K562 treated with DMSO at 1 percent for 24 hours (cell line): ENCODE results near the gene RCN1. TPM values are rescaled to one million over a fixed set of nuclear protein-coding genes. Genes with fewer than 3 reads are reported as not detected.

ENCODE experiments used
- total RNA-seq: library from RNA; unstranded; fragments of 300-600 nt; gene quantifications from 2 replicates; pipeline ENCODE4 v1.2.3, GENCODE V29; 2022; ENCODE audit warnings: low read depth; ENCODE audit not compliant: insufficient read depth

Gene RCN1
- 17.3 and 17.6 TPM in 2 replicates for total RNA-seq

DNA sequence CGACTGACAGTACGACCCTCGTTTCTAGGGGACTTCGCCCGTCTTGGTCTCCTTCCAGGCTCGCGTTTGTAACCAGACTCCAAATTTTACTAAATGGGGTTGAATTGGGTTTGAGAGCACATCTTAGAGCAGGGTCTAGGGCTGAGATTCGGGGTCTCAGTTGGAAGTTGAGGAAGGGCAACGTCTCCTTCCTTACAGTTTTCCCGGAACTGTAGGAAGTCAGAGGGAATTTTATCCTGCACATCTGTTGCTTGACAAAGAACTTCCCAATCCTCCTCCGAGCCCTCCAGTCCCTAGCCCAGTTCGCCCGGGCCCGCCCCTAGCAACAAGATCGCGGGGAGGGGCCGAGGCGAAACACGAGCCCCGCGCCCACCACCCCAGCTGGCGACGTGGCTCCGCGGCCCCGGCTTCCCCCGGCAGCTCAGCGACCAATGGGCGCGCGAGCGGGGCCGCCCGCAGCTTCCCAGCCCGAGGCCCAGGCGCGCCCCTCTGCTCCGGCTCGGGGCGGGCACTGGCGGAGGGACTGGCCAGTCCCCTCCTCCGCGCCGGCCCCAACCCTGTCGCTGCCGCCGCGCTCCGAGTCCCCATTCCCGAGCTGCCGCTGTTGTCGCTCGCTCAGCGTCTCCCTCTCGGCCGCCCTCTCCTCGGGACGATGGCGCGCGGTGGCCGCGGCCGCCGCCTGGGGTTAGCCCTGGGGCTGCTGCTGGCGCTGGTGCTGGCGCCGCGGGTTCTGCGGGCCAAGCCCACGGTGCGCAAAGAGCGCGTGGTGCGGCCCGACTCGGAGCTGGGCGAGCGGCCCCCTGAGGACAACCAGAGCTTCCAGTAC is at the start of gene RCN1:
Gene RCN1, plus strand, starts transcription at position 530 of the 826 bp plus-strand sequence. Its CDS starts 123 bp downstream, at position 653.

